ENCODE data around the gene USPL1. TPM values are rescaled to one million over a fixed set of nuclear protein-coding genes. Genes with fewer than 3 reads are reported as not detected.
A peak's percentile ranks its signal among the peaks of the same experiment; 100 is the strongest.

The USPL1 gene
- total and polyA plus RNA-seq, 4 donors = 8.5 to 31.9 (median 11.5) TPM

GRCh38 chr13:30580852-30581502 is 36.7 kb upstream of the USPL1 start:
- Histone ChIP-seq H3K36me3 (ENCODE audit: control insufficient read depth in 4 of 4, insufficient read depth in 4 of 4, low read length in 4 of 4) (no peaks in the 10 kb centered on the region), H3K9me3 (ENCODE audit: control insufficient read depth in 4 of 4, insufficient read depth in 3 of 4, low read length in 3 of 4) (no peaks in the 10 kb centered on the region), H3K4me3 (no peak overlapping the region), H3K27me3 (ENCODE audit: control insufficient read depth in 3 of 3, insufficient read depth in 3 of 3, low read length in 2 of 3) (no peaks in the 10 kb centered on the region), H3K4me1 (ENCODE audit: control insufficient read depth in 5 of 5, insufficient read depth in 5 of 5, low read length in 5 of 5) (peaks cover 0 to 6% (median 2%) of the 10 kb centered on the region in 5 donors), H3K27ac (ENCODE audit: low read depth in 1 of 2, low read length in 1 of 2) (no peak overlapping the region), H3K9ac (ENCODE audit: insufficient read depth in 1 of 2, low read length in 2 of 2) (no peak overlapping the region)
- ATAC-seq (ENCODE audit: insufficient read depth, low FRiP score) (no peak), DNase-seq (no peak)
- no peak for TF ChIP-seq CTCF (IDR thresholded peaks at IDR 0.05; ENCODE audit: control extremely low read depth, extremely low read depth)
- WGBS, 2 donors = 94 to 97% methylated on average over 3 of the region's 3 CpGs

- Histone ChIP-seq H3K27ac (ENCODE audit: low read depth in 1 of 2, low read length in 1 of 2) (no peak overlapping the region), H3K27me3 (ENCODE audit: control insufficient read depth in 3 of 3, insufficient read depth in 3 of 3, low read length in 2 of 3) (no peaks in the 10 kb centered on the region), H3K9me3 (ENCODE audit: control insufficient read depth in 4 of 4, insufficient read depth in 3 of 4, low read length in 3 of 4) (no peaks in the 10 kb centered on the region), H3K9ac (ENCODE audit: insufficient read depth in 1 of 2, low read length in 2 of 2) (no peak overlapping the region), H3K4me3 (no peak overlapping the region), H3K36me3 (ENCODE audit: control insufficient read depth in 4 of 4, insufficient read depth in 4 of 4, low read length in 4 of 4) (no peaks in the 10 kb centered on the region), H3K4me1 (ENCODE audit: control insufficient read depth in 5 of 5, insufficient read depth in 5 of 5, low read length in 5 of 5) (peaks cover 0 to 8% (median 2%) of the 10 kb centered on the region in 5 donors)
- ATAC-seq (ENCODE audit: insufficient read depth, low FRiP score) = no peak
- 5 to 12% methylated on average over 1 of the region's 1 CpG for WGBS, 2 donors
- TF ChIP-seq CTCF (IDR thresholded peaks at IDR 0.05; ENCODE audit: control extremely low read depth, extremely low read depth) = peak; percentile 11
- peak in 1 of 3 donors; percentile 31 for DNase-seq
Observed at GRCh38 chr13:30581582-30581981, 36.1 kb upstream of the USPL1 start.

- ATAC-seq (ENCODE audit: insufficient read depth, low FRiP score) (no peak), DNase-seq (no peak)
- Histone ChIP-seq H3K9me3 (ENCODE audit: control insufficient read depth in 4 of 4, insufficient read depth in 3 of 4, low read length in 3 of 4) (no peaks in the 10 kb centered on the region), H3K27ac (ENCODE audit: low read depth in 1 of 2, low read length in 1 of 2) (no peak overlapping the region), H3K36me3 (ENCODE audit: control insufficient read depth in 4 of 4, insufficient read depth in 4 of 4, low read length in 4 of 4) (no peaks in the 10 kb centered on the region), H3K4me1 (ENCODE audit: control insufficient read depth in 5 of 5, insufficient read depth in 5 of 5, low read length in 5 of 5) (peaks cover 0 to 8% (median 0%) of the 10 kb centered on the region in 5 donors), H3K9ac (ENCODE audit: insufficient read depth in 1 of 2, low read length in 2 of 2) (no peak overlapping the region), H3K4me3 (no peak overlapping the region), H3K27me3 (ENCODE audit: control insufficient read depth in 3 of 3, insufficient read depth in 3 of 3, low read length in 2 of 3) (no peaks in the 10 kb centered on the region)
- 99 to 100% methylated on average over 1 of the region's 1 CpG for WGBS, 2 donors
- TF ChIP-seq CTCF (IDR thresholded peaks at IDR 0.05; ENCODE audit: control extremely low read depth, extremely low read depth) = no peak
Observed at GRCh38 chr13:30584051-30584731, 33.5 kb upstream of the USPL1 start.

Measured in lung (tissue), 12 donors.